HepG2 (cell line): ENCODE results near the gene CD151. TPM values are rescaled to one million over a fixed set of nuclear protein-coding genes. Genes with fewer than 3 reads are reported as not detected.
A peak's percentile ranks its signal among the peaks of the same experiment; 100 is the strongest.

ENCODE experiments used
- EED ChIP-seq: sonication (generic); formaldehyde crosslinking; IDR thresholded peaks from 2 replicates; pipeline ENCODE4 v1.5.0; 2020; ENCODE audit warnings: mild to moderate bottlenecking, missing genetic modification reagents
- FOSL2 ChIP-seq: sonication (generic); formaldehyde crosslinking; IDR thresholded peaks from 2 replicates; pipeline ENCODE4 v1.4.0; 2020; ENCODE audit warnings: missing genetic modification reagents
- HCFC1 ChIP-seq: fragments of 150-350 bp; IDR thresholded peaks from 2 replicates; pipeline ENCODE4 v1.6.1; 2014; ENCODE audit warnings: low read depth, low read length
- HDAC1 ChIP-seq: sonication (generic); formaldehyde crosslinking; IDR thresholded peaks from 2 replicates; pipeline ENCODE4 v1.5.1; 2020; ENCODE audit warnings: mild to moderate bottlenecking, missing genetic modification reagents
- JUNB ChIP-seq: sonication (generic); formaldehyde crosslinking; IDR thresholded peaks from 2 replicates; pipeline ENCODE4 v1.8.0; 2022; ENCODE audit warnings: missing genetic modification reagents, mild to moderate bottlenecking, borderline replicate concordance
- NFKBIZ ChIP-seq: IDR thresholded peaks from 2 replicates; pipeline ENCODE4 v1.6.1; 2018; ENCODE audit warnings: missing genetic modification reagents, missing compliant biosample characterization
- PHF20 ChIP-seq: sonication (generic); formaldehyde crosslinking; IDR thresholded peaks from 2 replicates; pipeline ENCODE4 v1.5.0; 2020; ENCODE audit warnings: mild to moderate bottlenecking, missing genetic modification reagents
- RXRB ChIP-seq: IDR thresholded peaks from 2 replicates; pipeline ENCODE4 v1.6.1; 2016; ENCODE audit warnings: borderline replicate concordance, missing genetic modification reagents, missing compliant biosample characterization
- SNAPC5 ChIP-seq: sonication (generic); formaldehyde crosslinking; IDR thresholded peaks from 2 replicates; pipeline ENCODE4 v1.8.1; 2023; ENCODE audit warnings: mild to moderate bottlenecking, missing genetic modification reagents, borderline replicate concordance
- SP5 ChIP-seq: IDR thresholded peaks from 2 replicates; pipeline ENCODE4 v1.6.1; 2016; ENCODE audit warnings: low read depth, borderline replicate concordance
- TEAD3 ChIP-seq: optimal IDR thresholded peaks from 2 replicates; pipeline ENCODE3; 2016; ENCODE audit warnings: borderline replicate concordance
- TFAP4 ChIP-seq: sonication (generic); IDR thresholded peaks from 2 replicates; pipeline ENCODE4 v1.6.1; 2016; ENCODE audit warnings: low read depth, borderline replicate concordance
- ZNF343 ChIP-seq: sonication (generic); formaldehyde crosslinking; IDR thresholded peaks from 2 replicates; pipeline ENCODE4 v1.4.0; 2020; ENCODE audit warnings: mild to moderate bottlenecking, missing genetic modification reagents
- ZNF354B ChIP-seq: sonication (generic); formaldehyde crosslinking; IDR thresholded peaks from 2 replicates; pipeline ENCODE4 v1.8.0; 2022; ENCODE audit warnings: mild to moderate bottlenecking, missing genetic modification reagents
- ZNF737 ChIP-seq: sonication (generic); formaldehyde crosslinking; IDR thresholded peaks from 2 replicates; pipeline ENCODE4 v1.5.0; 2020; ENCODE audit warnings: missing genetic modification reagents, mild to moderate bottlenecking, borderline replicate concordance
- polyA plus RNA-seq, 8 experiments: library from polyadenylated mRNA; depleted of rRNA in 3 of 8; stranded (reverse) in 7 of 8; unstranded in 1 of 8; fragments of >200 nt; fragmentation: Illumina TruSeq in 4 of 8; extraction: Trizol in 4 of 8; gene quantifications; 2 replicates each; pipeline versions ENCODE4 v1.2.1 to v1.2.3, GENCODE V29; 2011 to 2016; ENCODE audit warnings: low read depth in 4 of 8, missing spikeins in 1 of 8, mixed read lengths in 1 of 8; ENCODE audit not compliant: insufficient read depth in 1 of 8
- total RNA-seq, 5 experiments: library from RNA; depleted of rRNA; stranded (reverse); fragments of >200 nt; fragmentation: Illumina TruSeq; extraction: Trizol; gene quantifications; 2 replicates each; pipeline ENCODE4 v1.2.3, GENCODE V29; 2016; ENCODE audit warnings: low read depth in 1 of 5
- TF ChIP-seq, protein P1 (sequence below): sonication (generic); formaldehyde crosslinking; IDR thresholded peaks from 2 replicates; pipeline ENCODE4 v1.4.0; 2020; ENCODE audit warnings: missing genetic modification reagents
- TF ChIP-seq, protein P2 (sequence below): sonication (generic); formaldehyde crosslinking; IDR thresholded peaks from 2 replicates; pipeline ENCODE4; 2020; ENCODE audit warnings: missing genetic modification reagents, mild to moderate bottlenecking, borderline replicate concordance
- TF ChIP-seq, protein P3 (sequence below): sonication (generic); formaldehyde crosslinking; conservative IDR thresholded peaks from 2 replicates; pipeline ENCODE4 v1.8.1; 2023; ENCODE audit warnings: missing genetic modification reagents
- TF ChIP-seq, protein P4 (sequence below): sonication (generic); formaldehyde crosslinking; IDR thresholded peaks from 2 replicates; pipeline ENCODE4 v1.5.1; 2020; ENCODE audit warnings: mild to moderate bottlenecking, moderate library complexity, missing genetic modification reagents

The CD151 gene
- total and polyA plus RNA-seq, 2 of the 13 experiments (the other 11 are each of a cell fraction or from before 2014, with no cell fraction given): 125 to 197 TPM

DNA sequence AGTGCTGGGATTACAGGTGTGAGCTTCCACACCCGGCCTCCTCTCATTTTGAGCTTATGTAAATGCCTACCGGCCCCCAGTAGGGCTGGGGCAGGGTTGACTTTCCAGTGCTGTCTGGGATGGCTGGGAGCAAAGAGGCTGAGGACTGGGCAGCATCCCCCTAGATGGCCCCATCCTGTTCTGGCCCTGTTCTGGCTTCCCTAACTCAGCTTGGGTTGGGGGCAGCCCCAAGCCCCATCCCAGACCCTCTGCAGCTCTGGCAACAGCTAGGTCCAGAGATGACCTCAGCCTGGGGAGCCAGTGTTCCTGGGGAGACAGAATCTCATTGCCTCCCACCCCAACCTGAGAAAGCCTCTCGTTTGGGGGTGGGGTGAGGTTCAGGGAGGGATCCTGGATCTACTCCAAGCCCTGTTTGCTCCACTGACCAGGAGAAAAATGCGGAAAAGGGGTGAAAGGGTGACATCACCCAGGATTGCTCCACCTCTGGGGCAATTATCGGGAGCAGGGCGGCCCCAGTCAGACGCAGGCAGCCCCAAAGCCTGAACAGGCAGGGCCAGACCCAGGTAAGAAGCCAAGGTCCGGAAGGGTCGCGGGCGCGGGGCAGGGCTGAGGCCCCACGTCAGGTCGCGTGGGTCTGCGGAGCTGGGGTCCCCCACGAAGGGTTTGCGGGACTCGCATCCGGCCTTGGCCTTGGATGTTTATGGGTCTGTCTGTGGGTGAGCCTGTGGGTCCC is 14.2 kb upstream of the CD151 start, which contains the start of gene PNPLA2 (continued):
- TF ChIP-seq, protein P1, sequence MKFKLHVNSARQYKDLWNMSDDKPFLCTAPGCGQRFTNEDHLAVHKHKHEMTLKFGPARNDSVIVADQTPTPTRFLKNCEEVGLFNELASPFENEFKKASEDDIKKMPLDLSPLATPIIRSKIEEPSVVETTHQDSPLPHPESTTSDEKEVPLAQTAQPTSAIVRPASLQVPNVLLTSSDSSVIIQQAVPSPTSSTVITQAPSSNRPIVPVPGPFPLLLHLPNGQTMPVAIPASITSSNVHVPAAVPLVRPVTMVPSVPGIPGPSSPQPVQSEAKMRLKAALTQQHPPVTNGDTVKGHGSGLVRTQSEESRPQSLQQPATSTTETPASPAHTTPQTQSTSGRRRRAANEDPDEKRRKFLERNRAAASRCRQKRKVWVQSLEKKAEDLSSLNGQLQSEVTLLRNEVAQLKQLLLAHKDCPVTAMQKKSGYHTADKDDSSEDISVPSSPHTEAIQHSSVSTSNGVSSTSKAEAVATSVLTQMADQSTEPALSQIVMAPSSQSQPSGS (CRISPR knock-in tag): peak; percentile 94
- TF ChIP-seq ZNF354B (0 out of 2 replicates have a peak, but pooled peaks have one; percentile 36), HDAC1 (CRISPR knock-in tag) (peak; percentile 3; the same call in 1 of the 2 replicates), SNAPC5 (0 out of 2 replicates have a peak, but pooled peaks have one; percentile 7), SP5 (CRISPR knock-in tag) (0 out of 2 replicates have a peak, but pooled peaks have one; percentile 49), EED (peak; percentile 56; the same call in 1 of the 2 replicates), HCFC1 (no peak), ZNF343 (no peak), TFAP4 (no peak), FOSL2 (CRISPR knock-in tag) (peak; percentile 64; the same call in 1 of the 2 replicates), PHF20 (CRISPR knock-in tag) (no peak), NFKBIZ (CRISPR knock-in tag) (no peak), JUNB (no peak), RXRB (CRISPR knock-in tag) (peak; percentile 9; the same call in 1 of the 2 replicates), ZNF737 (CRISPR knock-in tag) (no peak), TEAD3 (peak; percentile 62)
- TF ChIP-seq, protein P2, sequence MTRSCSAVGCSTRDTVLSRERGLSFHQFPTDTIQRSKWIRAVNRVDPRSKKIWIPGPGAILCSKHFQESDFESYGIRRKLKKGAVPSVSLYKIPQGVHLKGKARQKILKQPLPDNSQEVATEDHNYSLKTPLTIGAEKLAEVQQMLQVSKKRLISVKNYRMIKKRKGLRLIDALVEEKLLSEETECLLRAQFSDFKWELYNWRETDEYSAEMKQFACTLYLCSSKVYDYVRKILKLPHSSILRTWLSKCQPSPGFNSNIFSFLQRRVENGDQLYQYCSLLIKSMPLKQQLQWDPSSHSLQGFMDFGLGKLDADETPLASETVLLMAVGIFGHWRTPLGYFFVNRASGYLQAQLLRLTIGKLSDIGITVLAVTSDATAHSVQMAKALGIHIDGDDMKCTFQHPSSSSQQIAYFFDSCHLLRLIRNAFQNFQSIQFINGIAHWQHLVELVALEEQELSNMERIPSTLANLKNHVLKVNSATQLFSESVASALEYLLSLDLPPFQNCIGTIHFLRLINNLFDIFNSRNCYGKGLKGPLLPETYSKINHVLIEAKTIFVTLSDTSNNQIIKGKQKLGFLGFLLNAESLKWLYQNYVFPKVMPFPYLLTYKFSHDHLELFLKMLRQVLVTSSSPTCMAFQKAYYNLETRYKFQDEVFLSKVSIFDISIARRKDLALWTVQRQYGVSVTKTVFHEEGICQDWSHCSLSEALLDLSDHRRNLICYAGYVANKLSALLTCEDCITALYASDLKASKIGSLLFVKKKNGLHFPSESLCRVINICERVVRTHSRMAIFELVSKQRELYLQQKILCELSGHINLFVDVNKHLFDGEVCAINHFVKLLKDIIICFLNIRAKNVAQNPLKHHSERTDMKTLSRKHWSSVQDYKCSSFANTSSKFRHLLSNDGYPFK (CRISPR knock-in tag): 0 out of 2 replicates have a peak, but pooled peaks have one; percentile 49
- TF ChIP-seq, protein P3, sequence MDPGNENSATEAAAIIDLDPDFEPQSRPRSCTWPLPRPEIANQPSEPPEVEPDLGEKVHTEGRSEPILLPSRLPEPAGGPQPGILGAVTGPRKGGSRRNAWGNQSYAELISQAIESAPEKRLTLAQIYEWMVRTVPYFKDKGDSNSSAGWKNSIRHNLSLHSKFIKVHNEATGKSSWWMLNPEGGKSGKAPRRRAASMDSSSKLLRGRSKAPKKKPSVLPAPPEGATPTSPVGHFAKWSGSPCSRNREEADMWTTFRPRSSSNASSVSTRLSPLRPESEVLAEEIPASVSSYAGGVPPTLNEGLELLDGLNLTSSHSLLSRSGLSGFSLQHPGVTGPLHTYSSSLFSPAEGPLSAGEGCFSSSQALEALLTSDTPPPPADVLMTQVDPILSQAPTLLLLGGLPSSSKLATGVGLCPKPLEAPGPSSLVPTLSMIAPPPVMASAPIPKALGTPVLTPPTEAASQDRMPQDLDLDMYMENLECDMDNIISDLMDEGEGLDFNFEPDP (CRISPR knock-in tag): 0 out of 2 replicates have a peak, but pooled peaks have one; percentile 79
- TF ChIP-seq, protein P4, sequence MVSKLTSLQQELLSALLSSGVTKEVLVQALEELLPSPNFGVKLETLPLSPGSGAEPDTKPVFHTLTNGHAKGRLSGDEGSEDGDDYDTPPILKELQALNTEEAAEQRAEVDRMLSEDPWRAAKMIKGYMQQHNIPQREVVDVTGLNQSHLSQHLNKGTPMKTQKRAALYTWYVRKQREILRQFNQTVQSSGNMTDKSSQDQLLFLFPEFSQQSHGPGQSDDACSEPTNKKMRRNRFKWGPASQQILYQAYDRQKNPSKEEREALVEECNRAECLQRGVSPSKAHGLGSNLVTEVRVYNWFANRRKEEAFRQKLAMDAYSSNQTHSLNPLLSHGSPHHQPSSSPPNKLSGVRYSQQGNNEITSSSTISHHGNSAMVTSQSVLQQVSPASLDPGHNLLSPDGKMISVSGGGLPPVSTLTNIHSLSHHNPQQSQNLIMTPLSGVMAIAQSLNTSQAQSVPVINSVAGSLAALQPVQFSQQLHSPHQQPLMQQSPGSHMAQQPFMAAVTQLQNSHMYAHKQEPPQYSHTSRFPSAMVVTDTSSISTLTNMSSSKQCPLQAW (CRISPR knock-in tag): peak; percentile 57
